Jurkat, Clone E6-1 (cell line): ENCODE data around the gene SPEG.

Source experiments
- DNase-seq: peaks from one replicate; pipeline ENCODE4 v3.0.0-alpha.2; 2011; ENCODE audit warnings: low read depth, low spot score
- H3K4me3 ChIP-seq: 2 replicates; pipeline ENCODE4 v1.5.1; 2011; ENCODE audit warnings: mild to moderate bottlenecking, low read length, control low read depth, moderate library complexity

SPEG gene

DNA sequence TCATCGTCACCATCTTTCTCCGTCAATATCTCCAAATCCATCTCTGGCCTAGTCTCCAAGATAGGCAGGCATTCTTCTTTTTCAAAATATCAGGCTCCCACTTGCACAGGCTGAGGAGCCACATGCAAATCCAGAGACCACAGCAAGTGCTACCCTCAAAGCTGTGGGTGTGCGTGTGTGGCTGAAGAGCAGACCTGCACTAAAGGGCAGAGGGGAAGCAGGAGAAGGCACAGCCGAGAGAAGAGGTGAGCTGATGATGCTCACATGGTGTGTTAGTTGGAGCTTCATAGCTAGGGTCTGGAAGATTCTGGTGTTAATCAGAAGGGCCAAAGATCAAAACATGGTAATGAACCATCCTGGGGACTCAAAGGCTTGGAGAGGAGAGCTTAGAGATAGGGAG is 3.8 kb downstream of the SPEG start:
- no peak overlapping the region for H3K4me3 ChIP-seq
- DNase-seq: no peak

DNA sequence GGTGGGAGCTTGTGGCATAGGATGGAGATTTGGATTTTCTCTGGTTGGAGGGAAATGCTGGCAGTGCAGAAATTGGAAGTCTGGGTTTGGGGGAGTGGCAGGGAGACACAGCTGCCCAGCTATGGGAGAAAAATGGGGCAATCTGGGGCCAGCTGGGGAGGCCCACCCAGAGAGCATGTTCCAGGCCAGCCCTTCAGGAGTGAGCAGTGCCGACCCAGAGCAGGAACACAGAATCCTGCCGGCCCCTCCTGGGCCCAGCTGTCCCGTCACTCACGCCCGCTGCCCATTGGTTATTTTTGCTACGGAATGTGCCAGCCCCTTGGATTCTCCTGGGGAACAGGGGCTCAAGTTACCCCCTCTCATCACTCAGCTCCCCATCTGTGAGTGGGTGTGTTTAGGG is 4.9 kb downstream of the SPEG start:
- H3K4me3 ChIP-seq: no peak overlapping the region
- no peak for DNase-seq

DNA sequence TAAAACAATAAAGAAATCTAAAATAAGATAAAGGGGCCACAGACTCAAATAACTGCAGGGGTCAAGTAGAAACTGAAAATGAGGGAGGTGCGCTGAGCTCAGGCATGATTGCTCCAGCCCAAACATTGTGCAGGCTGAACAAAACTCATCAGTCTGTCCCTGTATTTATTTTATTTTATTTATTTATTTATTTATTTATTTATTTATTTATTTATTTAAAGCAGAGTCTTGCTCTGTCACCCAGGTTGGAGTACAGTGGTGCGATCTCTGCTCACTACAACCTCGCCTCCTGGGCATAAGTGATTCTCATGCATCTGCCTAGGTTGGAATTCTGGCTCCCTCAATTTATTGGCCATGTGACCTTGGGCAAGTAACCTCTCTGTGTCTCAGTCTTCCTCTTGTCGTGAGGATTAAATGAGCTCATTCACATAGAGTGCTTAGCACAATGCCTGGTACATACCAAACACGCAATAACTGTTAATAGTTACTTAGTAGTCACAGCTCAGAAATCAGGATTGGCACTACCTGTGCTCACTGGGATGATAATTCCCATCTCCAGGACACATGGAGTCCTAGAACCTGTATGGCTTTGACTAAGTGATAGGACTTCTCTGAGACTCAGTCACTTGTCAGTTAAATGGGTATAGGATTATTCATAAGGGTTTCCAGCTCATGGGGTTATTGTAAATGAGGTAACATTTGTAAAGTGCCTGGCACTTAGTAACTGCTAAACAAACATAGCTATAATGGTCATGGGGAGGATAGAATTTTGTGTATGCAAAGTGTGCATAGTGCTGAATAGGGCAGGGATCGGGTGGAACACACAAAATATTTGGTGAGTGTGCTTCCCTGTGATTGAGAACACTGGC is 6.0 kb downstream of the SPEG start:
- no peak overlapping the region for H3K4me3 ChIP-seq

DNA sequence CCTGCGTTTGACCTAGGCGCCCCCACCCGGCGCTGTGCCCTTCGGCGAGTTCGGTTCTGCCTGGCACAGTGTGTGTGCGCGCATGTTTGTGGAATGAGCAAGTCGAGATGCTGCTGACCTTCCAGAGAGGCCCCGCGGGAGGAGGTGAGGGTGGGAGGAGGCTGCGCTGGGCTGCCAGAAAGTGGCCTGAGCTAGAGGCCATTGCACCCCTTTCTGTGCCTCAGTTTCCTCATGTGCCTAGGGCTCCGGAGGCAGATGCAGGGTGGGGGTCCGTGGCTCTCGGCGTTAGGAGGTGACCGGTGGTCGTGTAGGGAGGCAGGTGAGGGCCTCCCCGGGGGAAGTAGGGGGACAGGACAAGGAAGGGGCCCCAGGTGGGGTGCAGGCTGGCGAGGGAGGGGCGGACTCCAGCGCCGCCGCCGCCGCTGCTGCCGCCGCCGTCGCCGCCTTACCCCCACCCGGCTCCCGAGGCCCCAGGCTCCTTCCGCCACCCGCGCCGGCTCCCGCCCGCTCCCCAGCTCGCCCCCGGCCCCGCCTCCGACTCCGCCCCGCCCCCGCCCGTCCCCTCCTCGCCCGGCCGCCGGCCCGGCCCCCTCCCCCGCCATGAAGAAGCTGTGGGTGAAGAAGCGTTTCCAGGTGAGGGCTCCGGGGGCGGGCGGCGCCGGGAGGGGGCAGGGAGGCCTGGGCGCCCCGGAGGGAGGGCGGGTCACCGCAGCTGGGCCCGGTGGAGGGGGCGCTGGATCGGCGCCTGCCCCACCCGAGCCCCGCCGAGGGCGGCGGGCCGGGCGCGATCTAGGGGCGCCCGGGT is 7.0 kb downstream of the SPEG start:
- H3K4me3 ChIP-seq: peak overlapping the region; percentile 57
- peak; percentile 32 for DNase-seq

More for the DNA sequence above, 6.0 kb downstream of the SPEG start:
- no peak for DNase-seq

DNA sequence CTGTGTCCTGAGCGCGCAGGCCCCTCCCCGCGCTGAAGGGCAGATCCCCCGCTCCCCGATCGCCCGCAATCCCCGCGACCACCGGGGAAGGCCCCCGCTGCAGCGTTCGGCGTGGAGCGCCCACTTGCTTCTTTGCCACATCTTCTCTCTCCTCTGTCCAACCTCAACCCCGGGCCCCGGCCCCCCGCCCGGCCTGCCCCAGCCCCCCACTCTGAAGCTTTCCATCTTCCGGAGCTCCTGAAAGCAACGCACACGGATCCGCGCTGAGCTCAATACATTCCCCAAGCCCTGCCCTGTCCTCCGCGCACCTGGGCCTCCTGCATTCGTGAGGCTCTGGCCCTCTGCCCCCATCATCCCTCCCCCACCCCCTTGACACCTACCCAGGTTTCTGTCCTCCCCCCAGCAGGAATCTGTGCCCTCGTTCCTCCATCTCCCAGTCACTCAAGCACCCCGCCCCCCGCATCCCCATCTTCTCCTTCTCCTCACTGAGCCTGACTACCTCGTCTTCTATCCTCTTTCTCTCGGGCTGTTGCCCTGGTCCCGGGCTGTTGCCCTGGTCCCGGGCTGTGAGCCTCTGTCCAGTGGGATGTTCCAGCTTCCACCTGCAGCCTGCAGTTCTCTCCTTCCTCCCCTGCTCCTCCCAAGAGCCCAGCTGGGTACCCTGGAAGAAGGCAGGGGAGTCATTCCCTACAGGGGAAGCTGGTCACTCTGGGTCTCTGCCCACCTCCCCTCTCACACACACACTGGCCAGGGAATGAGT is 7.8 kb downstream of the SPEG start:
- peak overlapping the region; percentile 46 for H3K4me3 ChIP-seq
- DNase-seq: no peak

DNA sequence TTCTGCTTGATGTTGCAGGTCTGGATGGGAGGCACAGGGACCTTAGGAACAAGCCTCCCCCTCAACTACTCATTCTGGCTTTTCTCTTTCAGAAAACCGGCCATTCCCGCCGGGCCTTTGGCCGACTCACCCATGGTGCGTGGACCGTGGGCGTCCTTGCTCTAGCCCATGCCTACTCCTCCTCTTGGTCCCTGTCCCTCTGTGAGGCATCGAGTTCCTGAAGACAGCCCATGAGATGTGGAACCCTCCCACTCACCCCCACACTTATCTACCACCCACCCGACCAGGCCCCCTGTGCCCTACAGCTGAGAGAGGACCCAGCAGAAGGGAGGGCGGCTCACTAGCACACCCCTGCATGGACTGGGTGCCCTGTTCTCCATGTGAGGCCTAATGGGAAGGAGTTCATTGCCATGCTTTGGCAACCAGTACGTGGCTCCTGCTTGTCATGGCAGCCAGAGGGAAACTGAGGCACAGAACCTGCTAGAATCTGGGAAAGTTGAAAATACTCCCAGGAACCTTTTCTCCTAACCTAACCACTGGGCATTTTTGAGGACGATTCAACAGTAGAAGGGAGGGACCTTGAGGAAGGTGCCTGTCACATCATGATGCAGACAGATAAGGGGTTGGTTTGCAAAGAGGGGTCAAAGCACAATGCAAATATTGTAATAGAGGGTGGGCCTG is 8.5 kb downstream of the SPEG start:
- H3K4me3 ChIP-seq: no peak overlapping the region
- no peak for DNase-seq

DNA sequence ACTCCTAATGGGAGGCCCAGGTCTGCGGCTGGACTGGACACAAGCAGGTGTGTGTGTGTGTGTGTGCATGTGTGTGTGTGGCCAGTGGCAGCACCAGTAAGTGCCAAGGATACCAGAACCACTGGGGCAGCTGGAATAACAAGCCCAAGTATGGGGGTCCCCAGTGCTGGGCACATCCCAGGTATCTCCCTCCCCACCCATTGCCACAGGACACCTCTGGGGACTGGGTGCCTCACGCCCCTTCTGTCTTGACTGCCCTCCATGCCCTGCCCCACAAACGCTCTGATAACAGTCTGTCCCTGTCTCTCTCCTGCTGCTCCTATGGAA is 9.0 kb downstream of the SPEG start:
- no peak for DNase-seq
- no peak overlapping the region for H3K4me3 ChIP-seq

DNA sequence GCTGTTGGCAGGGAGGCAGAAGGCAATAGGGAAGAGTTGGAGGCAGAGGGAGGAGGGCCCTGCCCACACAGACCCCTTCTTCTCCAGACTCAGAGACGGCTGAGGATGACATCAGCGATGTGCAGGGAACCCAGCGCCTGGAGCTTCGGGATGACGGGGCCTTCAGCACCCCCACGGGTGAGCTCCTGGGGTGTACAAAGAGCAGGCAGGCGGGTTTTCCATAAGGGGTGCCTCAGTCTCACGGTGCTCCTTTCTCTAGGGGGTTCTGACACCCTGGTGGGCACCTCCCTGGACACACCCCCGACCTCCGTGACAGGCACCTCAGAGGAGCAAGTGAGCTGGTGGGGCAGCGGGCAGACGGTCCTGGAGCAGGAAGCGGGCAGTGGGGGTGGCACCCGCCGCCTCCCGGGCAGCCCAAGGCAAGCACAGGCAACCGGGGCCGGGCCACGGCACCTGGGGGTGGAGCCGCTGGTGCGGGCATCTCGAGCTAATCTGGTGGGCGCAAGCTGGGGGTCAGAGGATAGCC is 10.0 kb downstream of the SPEG start:
- H3K4me3 ChIP-seq: no peak overlapping the region
- DNase-seq: no peak

DNA sequence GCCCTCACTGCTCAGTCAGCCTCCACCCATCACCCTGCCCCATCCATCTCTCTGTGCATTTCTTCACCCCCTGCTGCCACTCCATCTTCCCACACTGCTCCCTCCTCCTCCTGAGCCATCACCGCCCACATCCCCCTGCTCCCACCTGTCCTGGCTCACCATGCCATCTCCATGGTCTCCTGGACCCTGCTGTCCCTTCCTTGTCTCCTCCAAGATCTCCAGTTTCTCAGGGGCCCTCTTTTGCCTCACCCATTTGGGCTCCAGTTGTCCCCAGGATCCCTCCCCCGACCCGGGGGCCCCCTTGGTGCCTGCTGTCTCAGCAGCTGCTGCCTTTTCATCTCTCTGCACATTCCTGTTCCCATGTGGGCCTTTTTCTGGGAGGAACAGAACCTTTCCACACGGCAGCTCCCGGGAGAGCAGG is 10.6 kb downstream of the SPEG start:
- DNase-seq: no peak
- H3K4me3 ChIP-seq: no peak overlapping the region

DNA sequence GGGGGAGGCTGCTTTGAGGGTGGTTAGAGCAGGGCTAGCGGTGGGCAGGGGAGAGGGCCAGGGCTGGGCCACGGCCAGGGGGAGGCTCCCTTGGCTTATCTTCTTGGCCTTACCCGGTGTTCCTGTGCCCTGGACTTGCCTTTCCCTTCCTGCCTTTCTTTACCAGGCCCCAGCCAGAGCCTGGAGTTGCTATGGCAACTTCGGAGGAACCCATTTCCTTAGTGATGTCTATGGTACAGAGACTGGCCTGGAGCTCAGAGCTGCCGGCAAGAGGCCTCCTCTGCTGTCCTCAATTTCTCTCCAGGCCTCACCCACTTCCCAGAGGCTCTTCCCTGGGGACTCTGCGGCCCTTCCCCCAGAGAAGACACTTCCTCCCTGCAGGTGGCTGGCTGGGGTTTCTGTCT is 11.5 kb downstream of the SPEG start:
- no peak for DNase-seq
- H3K4me3 ChIP-seq: no peak overlapping the region

DNA sequence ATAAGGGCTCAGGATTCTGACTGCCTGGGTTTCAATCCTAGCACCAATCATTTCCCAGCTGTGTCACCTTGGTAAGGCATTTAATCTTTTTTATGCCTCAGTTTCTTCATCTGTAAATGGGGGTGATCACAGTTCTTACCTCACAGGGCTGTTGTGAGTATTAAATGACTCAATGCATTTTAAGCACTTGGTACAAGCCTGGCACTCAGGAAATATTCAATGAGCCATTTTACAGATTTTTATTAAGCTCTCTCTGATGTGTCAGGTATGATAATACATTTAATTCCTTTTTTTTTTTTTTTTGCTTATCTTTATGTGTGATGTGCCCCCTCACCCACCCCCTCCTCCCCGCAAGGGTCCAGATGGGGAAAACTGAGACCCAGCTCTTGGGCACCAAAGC is 12.0 kb downstream of the SPEG start:
- H3K4me3 ChIP-seq: no peak overlapping the region
- no peak for DNase-seq

DNA sequence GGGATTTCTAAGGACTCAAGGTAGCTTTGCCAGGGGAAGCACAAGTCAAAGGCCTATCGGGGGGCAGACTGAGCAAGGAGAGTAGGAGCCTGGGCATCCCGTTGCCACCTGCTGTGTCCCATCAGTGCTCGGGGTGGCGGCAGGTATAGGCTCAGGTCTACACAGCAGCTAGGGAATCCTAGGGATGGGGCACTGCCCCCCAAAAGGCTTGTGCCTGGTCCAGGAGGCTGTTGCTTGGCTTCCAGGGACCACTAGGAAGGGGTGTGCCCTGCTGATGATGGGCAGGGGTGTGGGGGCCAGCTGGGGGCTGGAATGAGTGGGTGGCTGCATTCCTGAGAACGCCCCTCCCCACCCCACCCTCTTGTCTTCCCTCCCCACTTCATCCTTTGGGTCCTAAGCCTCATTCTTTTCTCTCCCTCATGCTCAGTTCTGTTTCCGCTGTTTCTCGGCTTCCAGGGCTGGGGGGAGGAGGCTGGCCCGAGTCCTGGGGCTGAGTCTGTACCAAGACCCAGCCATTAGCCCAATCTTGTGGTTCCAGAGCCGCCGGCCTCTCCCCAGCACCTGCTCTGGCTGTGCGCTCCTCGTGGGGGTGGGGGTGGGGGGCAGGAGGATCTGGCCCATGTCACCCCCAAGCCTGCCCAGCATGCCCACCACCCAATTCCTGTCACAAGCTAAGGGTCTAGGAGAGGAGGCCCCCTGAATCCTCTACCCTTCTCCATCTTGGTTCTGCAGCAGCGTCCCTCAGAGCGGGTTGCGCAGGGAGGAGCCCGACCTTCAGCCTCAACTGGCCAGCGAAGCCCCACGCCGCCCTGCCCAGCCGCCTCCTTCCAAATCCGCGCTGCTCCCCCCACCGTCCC is 12.8 kb downstream of the SPEG start:
- DNase-seq: no peak
- H3K4me3 ChIP-seq: no peak overlapping the region

DNA sequence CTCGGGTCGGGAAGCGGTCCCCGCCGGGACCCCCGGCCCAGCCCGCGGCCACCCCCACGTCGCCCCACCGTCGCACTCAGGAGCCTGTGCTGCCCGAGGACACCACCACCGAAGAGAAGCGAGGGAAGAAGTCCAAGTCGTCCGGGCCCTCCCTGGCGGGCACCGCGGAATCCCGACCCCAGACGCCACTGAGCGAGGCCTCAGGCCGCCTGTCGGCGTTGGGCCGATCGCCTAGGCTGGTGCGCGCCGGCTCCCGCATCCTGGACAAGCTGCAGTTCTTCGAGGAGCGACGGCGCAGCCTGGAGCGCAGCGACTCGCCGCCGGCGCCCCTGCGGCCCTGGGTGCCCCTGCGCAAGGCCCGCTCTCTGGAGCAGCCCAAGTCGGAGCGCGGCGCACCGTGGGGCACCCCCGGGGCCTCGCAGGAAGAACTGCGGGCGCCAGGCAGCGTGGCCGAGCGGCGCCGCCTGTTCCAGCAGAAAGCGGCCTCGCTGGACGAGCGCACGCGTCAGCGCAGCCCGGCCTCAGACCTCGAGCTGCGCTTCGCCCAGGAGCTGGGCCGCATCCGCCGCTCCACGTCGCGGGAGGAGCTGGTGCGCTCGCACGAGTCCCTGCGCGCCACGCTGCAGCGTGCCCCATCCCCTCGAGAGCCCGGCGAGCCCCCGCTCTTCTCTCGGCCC is 13.6 kb downstream of the SPEG start:
- H3K4me3 ChIP-seq: no peak overlapping the region
- DNase-seq: no peak

DNA sequence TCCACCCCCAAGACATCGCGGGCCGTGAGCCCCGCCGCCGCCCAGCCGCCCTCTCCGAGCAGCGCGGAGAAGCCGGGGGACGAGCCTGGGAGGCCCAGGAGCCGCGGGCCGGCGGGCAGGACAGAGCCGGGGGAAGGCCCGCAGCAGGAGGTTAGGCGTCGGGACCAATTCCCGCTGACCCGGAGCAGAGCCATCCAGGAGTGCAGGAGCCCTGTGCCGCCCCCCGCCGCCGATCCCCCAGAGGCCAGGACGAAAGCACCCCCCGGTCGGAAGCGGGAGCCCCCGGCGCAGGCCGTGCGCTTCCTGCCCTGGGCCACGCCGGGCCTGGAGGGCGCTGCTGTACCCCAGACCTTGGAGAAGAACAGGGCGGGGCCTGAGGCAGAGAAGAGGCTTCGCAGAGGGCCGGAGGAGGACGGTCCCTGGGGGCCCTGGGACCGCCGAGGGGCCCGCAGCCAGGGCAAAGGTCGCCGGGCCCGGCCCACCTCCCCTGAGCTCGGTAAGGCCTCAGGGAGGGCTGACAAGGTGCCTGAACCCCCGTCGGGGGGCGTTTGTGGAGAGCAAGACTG is 14.2 kb downstream of the SPEG start:
- no peak for DNase-seq
- H3K4me3 ChIP-seq: no peak overlapping the region

DNA sequence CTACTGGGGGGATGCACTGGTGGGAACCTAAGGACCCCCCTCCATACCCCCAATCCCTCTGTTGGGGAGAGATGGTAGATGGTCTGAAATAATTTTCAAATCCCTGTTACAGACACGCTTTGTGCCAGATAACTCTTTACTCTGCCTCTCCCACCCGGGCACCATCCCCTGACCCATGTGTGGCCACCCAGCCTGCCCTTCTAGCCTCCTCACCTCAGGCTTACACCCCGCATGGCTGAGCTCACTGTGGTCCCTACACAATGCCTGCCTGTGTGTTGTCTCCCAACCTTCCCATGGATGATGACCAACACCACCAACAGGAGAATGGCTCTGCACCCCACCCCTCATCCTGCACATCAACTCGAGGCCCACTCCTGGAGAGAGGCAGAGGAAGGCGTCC is 15.0 kb downstream of the SPEG start:
- no peak for DNase-seq
- no peak overlapping the region for H3K4me3 ChIP-seq

DNA sequence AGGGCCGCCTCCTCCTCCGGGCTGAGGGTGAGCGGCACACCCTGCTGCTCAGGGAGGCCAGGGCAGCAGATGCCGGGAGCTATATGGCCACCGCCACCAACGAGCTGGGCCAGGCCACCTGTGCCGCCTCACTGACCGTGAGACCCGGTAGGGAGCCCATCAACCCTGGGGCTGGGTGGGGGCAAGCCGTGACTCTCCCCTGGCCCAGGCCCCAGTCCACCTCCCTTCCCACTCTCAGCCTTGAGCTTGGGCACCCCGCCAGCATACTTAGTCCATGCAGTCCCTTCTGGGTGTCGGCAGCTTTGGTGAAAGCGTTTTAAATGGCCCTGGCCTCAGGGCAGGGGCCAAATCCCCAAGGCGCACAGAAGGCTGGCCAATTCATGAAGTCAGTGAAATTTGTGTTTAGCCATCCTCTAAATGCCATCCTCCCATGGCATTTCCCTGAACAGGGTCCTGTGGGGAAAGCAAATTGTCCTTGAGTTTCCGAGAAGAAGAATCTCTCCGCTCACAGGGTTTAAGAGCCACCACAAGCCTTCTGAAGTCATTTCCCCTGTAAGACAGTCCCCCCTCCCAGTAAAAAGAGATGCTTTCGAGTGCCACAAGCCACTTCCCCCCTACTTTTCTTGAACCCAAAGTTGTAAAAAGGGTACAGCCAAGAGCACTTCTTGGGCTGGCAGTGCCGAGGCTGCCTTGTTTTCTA is 17.2 kb downstream of the SPEG start:
- no peak for DNase-seq
- no peak overlapping the region for H3K4me3 ChIP-seq
